Neutrophil (primary cell): ENCODE data around the gene CDKN2AIPNL.

ENCODE experiments used
- H3K27ac ChIP-seq: fragments of 200-600 bp; sonication (generic); 2 replicates; pipeline ENCODE4 v1.5.1; 2016; ENCODE audit warnings: mild to moderate bottlenecking, moderate library complexity
- H3K27me3 ChIP-seq: fragments of 200-600 bp; sonication (generic); 2 replicates; pipeline ENCODE4 v1.6.0; 2016; ENCODE audit warnings: mild to moderate bottlenecking
- H3K36me3 ChIP-seq: fragments of 200-600 bp; sonication (generic); 2 replicates; pipeline ENCODE4 v1.5.1; 2017
- H3K4me1 ChIP-seq, 2 experiments: fragments of 200-600 bp in 1 of 2; sonication (generic) in 1 of 2; 1 replicate in 1 of 2; 2 replicates in 1 of 2; pipeline versions ENCODE4 v1.5.1 to v1.6.1; 2013 to 2016; ENCODE audit warnings: low read depth in 1 of 2, low read length in 1 of 2, mild to moderate bottlenecking in 1 of 2, moderate library complexity in 1 of 2; ENCODE audit not compliant: control insufficient read depth in 1 of 2, insufficient read depth in 1 of 2
- H3K4me3 ChIP-seq, 2 experiments: fragments of 200-600 bp in 1 of 2; sonication (generic) in 1 of 2; 1 replicate in 1 of 2; 2 replicates in 1 of 2; pipeline ENCODE4 v1.5.1; 2013 to 2016; ENCODE audit warnings: low read depth in 1 of 2, low read length in 1 of 2, mild to moderate bottlenecking in 1 of 2, moderate library complexity in 1 of 2
- H3K9me3 ChIP-seq: fragments of 200-600 bp; sonication (generic); 2 replicates; pipeline ENCODE4 v1.5.1; 2016
- TF ChIP-seq, protein P1 (sequence below): fragments of 200-600 bp; sonication (generic); IDR thresholded peaks from 2 replicates; pipeline ENCODE4 v1.5.1; 2016; ENCODE audit warnings: antibody characterized with exemption

The CDKN2AIPNL gene

DNA sequence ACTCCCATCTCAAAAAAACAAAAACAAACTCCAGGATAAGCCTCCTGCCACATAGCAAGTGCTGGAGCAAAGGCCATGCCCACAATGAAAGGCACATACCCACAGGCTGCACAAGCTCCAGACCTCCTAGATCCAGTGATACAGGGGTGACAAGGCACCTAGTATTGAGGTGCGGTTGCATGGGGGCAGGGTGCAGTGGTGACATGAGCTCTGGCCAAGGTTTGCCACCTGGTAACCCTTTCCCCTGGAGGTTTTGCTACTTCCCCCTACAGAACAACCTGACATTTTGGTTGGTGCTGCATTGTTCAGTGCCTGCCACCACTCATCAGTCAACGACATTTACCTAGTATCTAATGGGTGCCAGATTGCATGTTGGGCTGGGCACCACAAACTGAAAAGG is 14.5 kb downstream of the CDKN2AIPNL start:
- H3K4me1 ChIP-seq: no peaks in the 10 kb centered on the region
- H3K27me3 ChIP-seq: no peaks in the 10 kb centered on the region
- no peak overlapping the region for H3K4me3 ChIP-seq
- peaks cover 90% of the 10 kb centered on the region for H3K36me3 ChIP-seq
- no peaks in the 10 kb centered on the region for H3K9me3 ChIP-seq
- H3K27ac ChIP-seq: peak overlapping the region; percentile 21
- TF ChIP-seq, protein P1, sequence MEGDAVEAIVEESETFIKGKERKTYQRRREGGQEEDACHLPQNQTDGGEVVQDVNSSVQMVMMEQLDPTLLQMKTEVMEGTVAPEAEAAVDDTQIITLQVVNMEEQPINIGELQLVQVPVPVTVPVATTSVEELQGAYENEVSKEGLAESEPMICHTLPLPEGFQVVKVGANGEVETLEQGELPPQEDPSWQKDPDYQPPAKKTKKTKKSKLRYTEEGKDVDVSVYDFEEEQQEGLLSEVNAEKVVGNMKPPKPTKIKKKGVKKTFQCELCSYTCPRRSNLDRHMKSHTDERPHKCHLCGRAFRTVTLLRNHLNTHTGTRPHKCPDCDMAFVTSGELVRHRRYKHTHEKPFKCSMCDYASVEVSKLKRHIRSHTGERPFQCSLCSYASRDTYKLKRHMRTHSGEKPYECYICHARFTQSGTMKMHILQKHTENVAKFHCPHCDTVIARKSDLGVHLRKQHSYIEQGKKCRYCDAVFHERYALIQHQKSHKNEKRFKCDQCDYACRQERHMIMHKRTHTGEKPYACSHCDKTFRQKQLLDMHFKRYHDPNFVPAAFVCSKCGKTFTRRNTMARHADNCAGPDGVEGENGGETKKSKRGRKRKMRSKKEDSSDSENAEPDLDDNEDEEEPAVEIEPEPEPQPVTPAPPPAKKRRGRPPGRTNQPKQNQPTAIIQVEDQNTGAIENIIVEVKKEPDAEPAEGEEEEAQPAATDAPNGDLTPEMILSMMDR: no peak

GRCh38 chr5:134396274-134396673 is 15.4 kb downstream of the CDKN2AIPNL start:
- H3K36me3 ChIP-seq: peaks cover 90% of the 10 kb centered on the region
- TF ChIP-seq, protein P1: no peak
- H3K27ac ChIP-seq: no peak overlapping the region
- H3K9me3 ChIP-seq: no peaks in the 10 kb centered on the region
- H3K4me1 ChIP-seq: no peaks in the 10 kb centered on the region
- no peaks in the 10 kb centered on the region for H3K27me3 ChIP-seq
- no peak overlapping the region for H3K4me3 ChIP-seq

DNA sequence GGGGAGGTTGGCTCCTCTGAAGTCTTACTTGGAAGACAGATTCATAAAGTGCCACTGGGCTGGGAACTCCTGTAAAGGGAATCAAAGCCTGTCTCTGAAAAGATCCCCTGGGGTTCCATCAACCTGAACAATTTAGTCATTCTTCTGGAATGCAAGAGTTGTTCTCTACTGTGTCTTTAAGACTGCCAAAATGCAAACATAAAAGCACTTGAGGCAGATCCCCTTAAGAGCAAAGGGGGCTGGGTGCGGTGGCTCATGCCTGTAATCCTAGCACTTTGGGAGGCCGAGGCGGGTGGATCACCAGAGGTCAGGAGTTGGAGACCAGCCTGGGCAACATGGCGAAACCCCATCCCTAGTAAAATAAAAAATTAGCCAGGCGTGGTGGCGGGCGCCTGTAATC is 16.7 kb downstream of the CDKN2AIPNL start:
- no peak overlapping the region for H3K27ac ChIP-seq
- peaks cover 99% of the 10 kb centered on the region for H3K36me3 ChIP-seq

GRCh38 chr5:134392301-134392700 is 19.4 kb downstream of the CDKN2AIPNL start:
- Histone ChIP-seq H3K36me3 (peaks cover 100% of the 10 kb centered on the region), H3K9me3 (no peaks in the 10 kb centered on the region), H3K27ac (no peak overlapping the region), H3K4me1 (no peaks in the 10 kb centered on the region), H3K27me3 (no peaks in the 10 kb centered on the region), H3K4me3 (no peak overlapping the region)
- TF ChIP-seq, protein P1: no peak

More for the DNA sequence above, 16.7 kb downstream of the CDKN2AIPNL start:
- no peaks in the 10 kb centered on the region for H3K9me3 ChIP-seq
- TF ChIP-seq, protein P1: no peak
- no peaks in the 10 kb centered on the region for H3K4me1 ChIP-seq
- H3K27me3 ChIP-seq: no peaks in the 10 kb centered on the region
- no peak overlapping the region for H3K4me3 ChIP-seq

GRCh38 chr5:134387443-134387842 is 24.2 kb downstream of the CDKN2AIPNL start:
- Histone ChIP-seq H3K4me1 (no peaks in the 10 kb centered on the region), H3K9me3 (no peaks in the 10 kb centered on the region), H3K27ac (peak overlapping the region; percentile 38), H3K27me3 (no peaks in the 10 kb centered on the region), H3K4me3 (no peak overlapping the region), H3K36me3 (peaks cover 99% of the 10 kb centered on the region)
- TF ChIP-seq, protein P1: no peak
